CD4-positive, alpha-beta T cell (primary cell): Measurements from ENCODE around the gene PAGR1. TPM values are rescaled to one million over a fixed set of nuclear protein-coding genes. Genes with fewer than 3 reads are reported as not detected.
A peak's percentile ranks its signal among the peaks of the same experiment; 100 is the strongest.
"Not testable (repeated sequence)": the region's sequence is repeated elsewhere in the genome, so short reads cannot be mapped to it uniquely, and the experiment has no call there.

Experiments used
- ATAC-seq: fragments of 200-7000 bp; cut with Tn5 transposase; one replicate; pipeline ENCODE4 v1.10.0; 2022; ENCODE audit warnings: mild to moderate bottlenecking; ENCODE audit not compliant: poor library complexity
- CTCF ChIA-PET: fragments of 350-600 bp; sonication (Branson Sonifier 250); formaldehyde crosslinking; loops from one replicate; lab custom pipeline; 2021; ENCODE audit warnings: antibody characterized with exemption, inconsistent platforms; lab: Charles Lee
- POLR2A ChIA-PET: fragments of 350-600 bp; sonication (Branson Sonifier 250); formaldehyde crosslinking; loops from one replicate; lab custom pipeline; 2021; ENCODE audit warnings: antibody characterized with exemption, inconsistent platforms; lab: Charles Lee
- DNase-seq, 14 experiments: peaks; one replicate each; pipeline ENCODE4 v3.0.0-alpha.2; 2013 to 2020; ENCODE audit warnings: mixed read lengths in 2 of 14
- H3K27ac ChIP-seq, 2 donors: one replicate each; pipeline versions ENCODE4 v1.5.1 to v1.7.0; 2013; ENCODE audit warnings: low read length in 2 of 2, low read depth in 1 of 2, mild to moderate bottlenecking in 1 of 2
- H3K27me3 ChIP-seq, 2 experiments: 1 replicate in 1 of 2; 2 replicates in 1 of 2; pipeline versions ENCODE4 v1.6.1 to v1.7.0; 2013; ENCODE audit warnings: low read length in 2 of 2, control low read depth in 1 of 2, mild to moderate bottlenecking in 1 of 2, moderate library complexity in 1 of 2; ENCODE audit not compliant: insufficient read depth in 2 of 2, control insufficient read depth in 1 of 2
- H3K36me3 ChIP-seq: one replicate; pipeline ENCODE4 v1.6.1; 2013; ENCODE audit warnings: low read length, control low read depth; ENCODE audit not compliant: insufficient read depth
- H3K4me1 ChIP-seq: one replicate; pipeline ENCODE4 v1.6.1; 2013; ENCODE audit warnings: low read length, control low read depth; ENCODE audit not compliant: insufficient read depth
- H3K4me3 ChIP-seq: one replicate; pipeline ENCODE4 v1.5.1; 2013; ENCODE audit warnings: mild to moderate bottlenecking, low read length, moderate library complexity
- H3K9me3 ChIP-seq, 2 experiments: 1 replicate in 1 of 2; 2 replicates in 1 of 2; pipeline versions ENCODE4 v1.6.1 to v1.7.0; 2013; ENCODE audit warnings: low read length in 2 of 2, mild to moderate bottlenecking in 2 of 2, control low read depth in 1 of 2, moderate library complexity in 1 of 2; ENCODE audit not compliant: control insufficient read depth in 1 of 2, insufficient read depth in 1 of 2
- H3K27ac Mint-ChIP-seq: one replicate; pipeline ENCODE4 v1.8.0; 2020; ENCODE audit warnings: mixed read lengths
- H3K27me3 Mint-ChIP-seq: one replicate; pipeline ENCODE4 v1.8.0; 2021; ENCODE audit warnings: mixed read lengths
- H3K36me3 Mint-ChIP-seq: one replicate; pipeline ENCODE4 v1.8.0; 2021; ENCODE audit warnings: low read depth, mixed read lengths
- H3K4me1 Mint-ChIP-seq: one replicate; pipeline ENCODE4 v1.8.0; 2021; ENCODE audit warnings: low read depth, mixed read lengths
- H3K4me3 Mint-ChIP-seq: one replicate; pipeline ENCODE4 v1.8.0; 2020; ENCODE audit warnings: mild to moderate bottlenecking, mixed read lengths
- H3K9me3 Mint-ChIP-seq: one replicate; pipeline ENCODE4 v1.8.0; 2020; ENCODE audit warnings: mixed read lengths
- intact Hi-C, 2 experiments: fragments of 100-400 bp; cut with DNase I in 1 of 2; cut with micrococcal nuclease in 1 of 2; formaldehyde crosslinking; loops; one replicate each; pipeline versions ENCODE4 v1.15.1 to v1.9.0; 2023 to 2025; cut with DNase I, micrococcal nuclease
- total RNA-seq, 174 experiments: library from RNA in 2 of 174; stranded (reverse) in 2 of 174; gene quantifications; one replicate each; pipeline ENCODE4 v1.2.3 and lab custom pipeline; 2021 to 2026
- TF ChIP-seq, protein P1 (sequence below): fragments of 200-600 bp; IDR thresholded peaks from one replicate; pipeline ENCODE4 v1.8.0; 2022; ENCODE audit warnings: antibody characterized with exemption, mild to moderate bottlenecking

PAGR1 gene
- total RNA-seq, 2 experiments from 2014 or later = 20.3 TPM

GRCh38 chr16:29863669-29863984 is 47.7 kb downstream of the PAGR1 start:
- no peaks in the 10 kb centered on the region for H3K27me3 ChIP-seq
- Mint-ChIP-seq H3K27me3 (no peaks in the 10 kb centered on the region), H3K4me1 (peaks cover 22% of the 10 kb centered on the region), H3K4me3 (peak overlapping the region; percentile 95), H3K27ac (peak overlapping the region; percentile 95), H3K36me3 (peaks cover 39% of the 10 kb centered on the region), H3K9me3 (no peaks in the 10 kb centered on the region)
- peak overlapping the region; percentile 87 to 97 for H3K27ac ChIP-seq
- ChIA-PET CTCF (interaction anchor here (0.6 to 2.3 kb wide), 10 partner anchors 15 to 163 kb away, joined by 3 to 11 read pairs (median 4); partner anchors contain the start of genes KIF22 and PAGR1), POLR2A (interaction anchor here (0.8 to 2.5 kb wide), 14 partner anchors 13 to 162 kb away, joined by 3 to 16 read pairs (median 6); partner anchors contain the start of genes ASPHD1, KCTD13, KIF22 and MVP)
- no peak for DNase-seq
- peaks cover 0 to 4% of the 10 kb centered on the region in 2 experiments for H3K9me3 ChIP-seq
- no peak for ATAC-seq
- peaks cover 30% of the 10 kb centered on the region for H3K4me1 ChIP-seq
- TF ChIP-seq, protein P1, sequence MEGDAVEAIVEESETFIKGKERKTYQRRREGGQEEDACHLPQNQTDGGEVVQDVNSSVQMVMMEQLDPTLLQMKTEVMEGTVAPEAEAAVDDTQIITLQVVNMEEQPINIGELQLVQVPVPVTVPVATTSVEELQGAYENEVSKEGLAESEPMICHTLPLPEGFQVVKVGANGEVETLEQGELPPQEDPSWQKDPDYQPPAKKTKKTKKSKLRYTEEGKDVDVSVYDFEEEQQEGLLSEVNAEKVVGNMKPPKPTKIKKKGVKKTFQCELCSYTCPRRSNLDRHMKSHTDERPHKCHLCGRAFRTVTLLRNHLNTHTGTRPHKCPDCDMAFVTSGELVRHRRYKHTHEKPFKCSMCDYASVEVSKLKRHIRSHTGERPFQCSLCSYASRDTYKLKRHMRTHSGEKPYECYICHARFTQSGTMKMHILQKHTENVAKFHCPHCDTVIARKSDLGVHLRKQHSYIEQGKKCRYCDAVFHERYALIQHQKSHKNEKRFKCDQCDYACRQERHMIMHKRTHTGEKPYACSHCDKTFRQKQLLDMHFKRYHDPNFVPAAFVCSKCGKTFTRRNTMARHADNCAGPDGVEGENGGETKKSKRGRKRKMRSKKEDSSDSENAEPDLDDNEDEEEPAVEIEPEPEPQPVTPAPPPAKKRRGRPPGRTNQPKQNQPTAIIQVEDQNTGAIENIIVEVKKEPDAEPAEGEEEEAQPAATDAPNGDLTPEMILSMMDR = no peak
- H3K4me3 ChIP-seq = peak overlapping the region; percentile 76
- peaks cover 28% of the 10 kb centered on the region for H3K36me3 ChIP-seq
- intact Hi-C loops = loop anchor here (1.0 to 5.0 kb wide), 8 partner anchors 36 to 795 kb away; partner anchors contain the start of genes INO80E (in 2 of the 2), FBRS (in 1 of the 2), HIRIP3 (in 1 of the 2) and PAGR1 (in 1 of the 2)

DNA sequence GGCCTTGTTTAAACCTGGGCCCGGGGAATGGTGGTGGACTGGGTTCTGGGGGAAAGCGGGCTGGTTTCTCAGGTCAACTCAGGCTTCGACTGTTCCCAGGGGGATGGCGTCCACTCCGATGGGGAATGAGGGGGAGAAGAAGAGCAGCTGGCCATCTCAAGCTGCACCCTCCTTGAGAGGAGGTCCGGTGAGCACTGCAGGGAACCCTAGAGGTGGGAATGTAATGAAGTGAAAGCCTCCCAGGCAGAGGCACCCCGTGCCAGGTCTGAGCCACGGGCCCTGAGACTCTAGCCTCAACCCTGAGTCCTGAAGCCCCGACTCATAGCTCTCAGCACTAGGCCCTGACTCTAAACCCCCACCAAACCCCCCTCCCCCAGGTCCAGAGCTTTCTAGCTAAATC is 48.3 kb downstream of the PAGR1 start:
- intact Hi-C loops = loop anchor here in 1 of 2 experiments (5.0 kb wide), 2 partner anchors 37 to 133 kb away; partner anchors contain the start of genes HIRIP3 and INO80E
- DNase-seq (no peak), ATAC-seq (no peak)
- TF ChIP-seq, protein P1 = no peak
- ChIA-PET POLR2A (interaction anchor here (2.2 to 2.4 kb wide), 3 partner anchors 13 to 62 kb away, joined by 6 to 10 read pairs (median 9); partner anchors contain the start of gene KCTD13), CTCF (interaction anchor here (2.3 kb wide), 1 partner anchor 16 kb away, joined by 11 read pairs; no protein-coding TSS in a partner anchor)
- Mint-ChIP-seq H3K36me3 (peaks cover 33% of the 10 kb centered on the region), H3K4me1 (peaks cover 22% of the 10 kb centered on the region), H3K27ac (no peak overlapping the region), H3K4me3 (no peak overlapping the region), H3K27me3 (no peaks in the 10 kb centered on the region), H3K9me3 (no peaks in the 10 kb centered on the region)
- H3K36me3 ChIP-seq = peaks cover 22% of the 10 kb centered on the region
- no peak overlapping the region for H3K4me3 ChIP-seq
- H3K27ac ChIP-seq = no peak overlapping the region
- no peaks in the 10 kb centered on the region for H3K9me3 ChIP-seq
- peaks cover 30% of the 10 kb centered on the region for H3K4me1 ChIP-seq
- no peaks in the 10 kb centered on the region for H3K27me3 ChIP-seq

DNA sequence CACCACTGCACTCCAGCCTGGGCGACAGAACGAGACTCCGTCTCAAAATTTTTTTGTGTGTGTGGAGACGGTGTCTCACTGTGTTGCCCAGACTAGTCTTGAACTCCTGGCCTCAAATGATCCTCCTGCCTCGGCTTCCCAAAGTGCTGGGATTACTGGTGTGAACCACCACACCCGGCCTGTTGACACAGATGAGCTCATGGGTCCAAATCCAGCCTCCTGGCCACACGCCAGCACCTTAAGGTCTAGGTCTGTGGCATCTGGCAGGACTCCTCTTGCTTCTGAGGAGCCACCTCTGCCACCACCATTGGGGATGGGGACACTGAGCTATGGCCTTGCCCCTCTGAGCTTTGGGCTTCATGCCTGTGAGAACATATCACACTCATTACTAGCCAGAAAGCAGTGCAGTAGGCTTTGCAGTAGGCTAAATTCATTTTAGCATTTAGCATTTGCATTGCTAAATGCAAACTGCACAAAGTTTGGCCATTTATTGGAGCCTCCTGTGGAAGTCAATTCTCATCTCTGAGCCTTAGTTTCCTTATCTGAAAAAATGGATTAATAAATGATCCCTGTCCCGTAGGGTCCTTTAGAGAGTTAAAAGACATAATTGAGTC is 52.6 kb downstream of the PAGR1 start:
- intact Hi-C loops = no loop called here
- ChIA-PET CTCF (interaction anchor here (1.1 kb wide), 1 partner anchor 20 kb away, joined by 3 read pairs; no protein-coding TSS in a partner anchor), POLR2A (no interaction called here)
- Histone ChIP-seq H3K27me3 (no peaks in the 10 kb centered on the region), H3K9me3 (no peaks in the 10 kb centered on the region), H3K36me3 (no peaks in the 10 kb centered on the region), H3K4me3 (no peak overlapping the region), H3K27ac (no peak overlapping the region), H3K4me1 (peaks cover 5% of the 10 kb centered on the region)
- Mint-ChIP-seq H3K4me3 (no peak overlapping the region), H3K27me3 (no peaks in the 10 kb centered on the region), H3K27ac (no peak overlapping the region), H3K9me3 (no peaks in the 10 kb centered on the region), H3K36me3 (no peaks in the 10 kb centered on the region), H3K4me1 (peaks cover 2% of the 10 kb centered on the region)
- DNase-seq (no peak), ATAC-seq (no peak)
- TF ChIP-seq, protein P1 = no peak

DNA sequence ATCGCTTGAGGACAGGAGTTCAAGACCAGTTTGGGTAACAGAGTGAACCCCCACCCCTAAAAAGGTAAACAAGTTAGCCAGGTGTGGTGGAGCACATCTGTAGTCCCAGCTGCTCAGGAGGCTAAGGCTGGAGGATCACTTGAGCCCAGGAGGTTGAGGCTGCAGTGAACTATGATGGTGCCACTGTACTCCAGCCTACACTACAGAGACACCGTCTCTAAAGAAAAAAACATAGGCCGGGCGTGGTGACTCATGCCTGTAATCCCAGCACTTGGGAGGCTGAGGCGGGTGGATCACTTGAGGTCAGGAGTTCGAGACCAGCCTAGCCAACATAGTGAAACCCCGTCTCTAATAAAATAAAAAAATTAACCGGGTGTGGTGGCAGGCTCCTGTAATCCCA is 53.1 kb downstream of the PAGR1 start:
- H3K36me3 Mint-ChIP-seq, H3K9me3 ChIP-seq, H3K9me3 Mint-ChIP-seq, H3K27me3 ChIP-seq, H3K4me1 Mint-ChIP-seq, intact Hi-C loops, DNase-seq, H3K27ac ChIP-seq, H3K4me1 ChIP-seq, H3K4me3 ChIP-seq, ATAC-seq, POLR2A ChIA-PET, H3K27ac Mint-ChIP-seq, H3K36me3 ChIP-seq, H3K27me3 Mint-ChIP-seq, H3K4me3 Mint-ChIP-seq: not testable (repeated sequence)
- CTCF ChIA-PET = interaction anchor here (1.1 kb wide), 1 partner anchor 20 kb away, joined by 3 read pairs; no protein-coding TSS in a partner anchor
